ENCODE data around the gene DHX16. TPM values are rescaled to one million over a fixed set of nuclear protein-coding genes. Genes with fewer than 3 reads are reported as not detected.
A peak's percentile ranks its signal among the peaks of the same experiment; 100 is the strongest.

Gene DHX16
- total RNA-seq, 2 experiments from 2014 or later: 27.1 to 37.5 TPM

DNA sequence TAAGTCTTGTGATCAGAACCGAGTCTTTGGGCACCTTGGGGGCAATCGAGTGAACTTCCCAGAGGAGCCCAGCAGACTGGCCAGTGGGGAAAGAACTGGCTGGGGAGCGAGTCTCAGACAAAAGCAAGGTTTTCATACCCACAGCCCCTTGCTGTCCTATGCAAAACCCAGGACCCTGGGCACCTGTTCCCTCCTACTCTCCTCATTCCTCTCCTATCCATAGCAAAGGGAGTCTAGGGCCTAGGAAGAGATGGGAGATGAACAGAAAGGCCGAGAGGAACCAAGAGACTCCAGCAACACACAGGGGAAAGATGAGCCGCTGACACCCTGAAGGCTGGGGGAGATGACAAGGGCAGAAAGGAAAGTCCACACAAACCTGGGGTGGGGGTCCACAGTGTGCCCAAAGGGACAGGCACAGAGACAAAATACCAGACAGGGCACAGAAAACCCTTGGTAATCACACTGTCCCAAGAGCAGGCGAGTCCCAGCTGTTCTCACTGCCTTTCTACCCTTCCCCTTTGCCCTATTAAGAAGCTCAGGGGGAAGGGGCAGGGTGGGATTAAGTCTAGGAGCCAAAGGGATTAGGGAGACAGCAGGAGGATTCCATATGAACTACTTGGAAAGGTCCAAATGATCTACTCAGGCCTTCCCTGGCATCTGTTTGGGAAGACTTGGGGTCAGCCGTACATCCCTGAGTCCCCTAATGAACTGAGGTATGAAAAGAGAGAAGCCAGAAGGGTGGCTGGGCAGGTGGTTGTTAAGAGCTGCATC is 7.1 kb upstream of the DHX16 start:
- Histone ChIP-seq H3K36me3 (ENCODE audit: insufficient read depth, low read length) (peaks cover 89% of the 10 kb centered on the region), H3K79me2 (ENCODE audit: insufficient read depth, low read depth, low read length) (peaks cover 77% of the 10 kb centered on the region), H2AFZ (ENCODE audit: low read length) (no peak overlapping the region), H3K27ac (ENCODE audit: low read depth, low read length, poor library complexity, severe bottlenecking) (peak overlapping the region; percentile 78), H4K20me1 (ENCODE audit: insufficient read depth, low read length) (peaks cover 15% of the 10 kb centered on the region; the same call in 1 of the 2 replicates), H3K4me3 (ENCODE audit: low read depth, low read length, poor library complexity, severe bottlenecking) (peak overlapping the region; percentile 95), H3K9me3 (ENCODE audit: low read length) (no peaks in the 10 kb centered on the region), H3K4me1 (ENCODE audit: insufficient read depth, low read length, poor library complexity, severe bottlenecking) (peaks cover 30% of the 10 kb centered on the region), H3K4me2 (ENCODE audit: low read length) (peak overlapping the region; percentile 99), H3K9me2 (ENCODE audit: insufficient read depth, low read length) (no peaks in the 10 kb centered on the region)
- ChIA-PET POLR2A (interaction anchor here (0.6 to 2.1 kb wide), 6 partner anchors 8 to 65 kb away, joined by 3 to 12 read pairs (median 4); partner anchors contain the start of gene TUBB), CTCF (ENCODE audit: unreplicated experiment) (interaction anchor here (0.6 to 1.2 kb wide), 7 partner anchors 9 to 51 kb away, joined by 3 to 10 read pairs (median 5); no protein-coding TSS in a partner anchor)
- DNase-seq (ENCODE audit: low spot score): peak; percentile 24
- no TSS peak for BruUV-seq (replicated peaks)
- intact Hi-C loops (cut with micrococcal nuclease; ENCODE audit: unreplicated experiment): loop anchor here (1.0 to 10.0 kb wide), 5 partner anchors 8 to 815 kb away; partner anchors contain the start of genes DDR1 and MICB
- TF ChIP-seq CTCF (conservative IDR thresholded peaks at IDR 0.05; ENCODE audit: low read length) (no peak), EZH2phosphoT487 (IDR thresholded peaks at IDR 0.05; ENCODE audit: borderline replicate concordance, low read depth, low read length) (no peak)

GRCh38 chr6:30678964-30679726 is 6.3 kb upstream of the DHX16 start:
- Histone ChIP-seq H3K9me3 (ENCODE audit: low read length) (no peaks in the 10 kb centered on the region), H3K36me3 (ENCODE audit: insufficient read depth, low read length) (peaks cover 83% of the 10 kb centered on the region), H4K20me1 (ENCODE audit: insufficient read depth, low read length) (peaks cover 13% of the 10 kb centered on the region; the same call in 1 of the 2 replicates), H3K4me1 (ENCODE audit: insufficient read depth, low read length, poor library complexity, severe bottlenecking) (peaks cover 30% of the 10 kb centered on the region), H3K27ac (ENCODE audit: low read depth, low read length, poor library complexity, severe bottlenecking) (peak overlapping the region; percentile 78), H3K79me2 (ENCODE audit: insufficient read depth, low read depth, low read length) (peaks cover 69% of the 10 kb centered on the region), H3K4me3 (ENCODE audit: low read depth, low read length, poor library complexity, severe bottlenecking) (peak overlapping the region; percentile 95), H2AFZ (ENCODE audit: low read length) (no peak overlapping the region), H3K9me2 (ENCODE audit: insufficient read depth, low read length) (no peaks in the 10 kb centered on the region), H3K4me2 (ENCODE audit: low read length) (peak overlapping the region; percentile 99)
- TF ChIP-seq EZH2phosphoT487 (IDR thresholded peaks at IDR 0.05; ENCODE audit: borderline replicate concordance, low read depth, low read length) (no peak), CTCF (conservative IDR thresholded peaks at IDR 0.05; ENCODE audit: low read length) (peak; percentile 97)
- ChIA-PET POLR2A (interaction anchor here (0.7 to 2.1 kb wide), 8 partner anchors 9 to 144 kb away, joined by 3 to 12 read pairs (median 6); partner anchors contain the start of genes MDC1 and TUBB), CTCF (ENCODE audit: unreplicated experiment) (interaction anchor here (0.8 to 1.2 kb wide), 4 partner anchors 9 to 122 kb away, joined by 3 to 10 read pairs (median 6); partner anchors contain the start of gene PRR3)
- peak; percentile 89 for DNase-seq (ENCODE audit: low spot score)
- BruUV-seq (replicated peaks): no TSS peak
- intact Hi-C loops (cut with micrococcal nuclease; ENCODE audit: unreplicated experiment): loop anchor here (1.0 to 10.0 kb wide), 4 partner anchors 9 to 206 kb away; partner anchors contain the start of gene DDR1

Data from OCI-LY7 (cell line).